Hematopoietic multipotent progenitor cell (in vitro differentiated cells): ENCODE data around the gene PPP2R5E. TPM values are rescaled to one million over a fixed set of nuclear protein-coding genes. Genes with fewer than 3 reads are reported as not detected.
A peak's percentile ranks its signal among the peaks of the same experiment; 100 is the strongest.

Experiments
- DNase-seq, 3 donors: peaks; one replicate each; pipeline ENCODE4 v3.0.0-alpha.2; 2011 to 2015; ENCODE audit warnings: low read depth in 2 of 3, low spot score in 2 of 3
- total RNA-seq: library from RNA; depleted of rRNA; stranded (reverse); fragments of >200 nt; gene quantifications from one replicate; pipeline ENCODE4 v1.2.3, GENCODE V29; 2012

PPP2R5E gene
- total RNA-seq, 1 donor: 6.7 TPM

DNA sequence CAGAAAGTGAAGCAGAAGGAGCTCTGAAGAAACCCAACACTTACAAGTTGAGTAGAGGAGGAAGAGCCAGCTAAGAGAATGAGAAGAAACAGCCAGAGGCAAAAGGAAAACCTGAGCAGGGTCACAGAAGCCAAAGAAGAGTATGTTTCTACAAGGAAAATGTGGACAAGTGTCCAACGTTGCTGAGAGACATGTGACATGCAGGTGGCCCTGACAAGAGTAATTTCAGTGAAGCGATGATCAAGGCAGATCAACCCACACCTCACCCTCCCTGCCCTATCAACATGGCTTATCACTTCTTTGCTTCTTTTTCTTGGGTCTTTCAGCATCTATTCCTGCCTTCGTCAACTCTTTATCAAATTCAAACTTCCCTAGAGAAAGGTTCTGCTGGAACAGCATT, 68.3 kb downstream of the PPP2R5E start:
- no peak for DNase-seq

DNA sequence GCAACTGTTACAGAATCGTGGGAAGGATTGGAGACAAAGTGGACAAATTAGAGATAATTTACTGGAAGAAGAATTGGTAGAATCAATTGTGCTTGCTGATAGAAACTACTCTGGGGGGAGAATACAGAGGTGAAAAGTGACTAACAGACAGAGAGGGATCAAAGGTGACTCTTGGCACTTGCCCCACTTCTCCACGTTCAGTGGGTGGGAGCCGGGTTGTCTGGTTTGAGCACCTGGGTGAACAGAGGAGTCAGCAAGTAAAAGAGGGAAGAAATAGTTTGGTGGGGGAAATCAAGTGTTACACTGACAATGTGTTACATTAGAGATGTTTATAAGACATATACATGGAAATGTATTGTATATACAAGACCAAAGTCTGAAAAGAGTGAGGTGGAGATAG, 69.1 kb downstream of the PPP2R5E start:
- no peak for DNase-seq

DNA sequence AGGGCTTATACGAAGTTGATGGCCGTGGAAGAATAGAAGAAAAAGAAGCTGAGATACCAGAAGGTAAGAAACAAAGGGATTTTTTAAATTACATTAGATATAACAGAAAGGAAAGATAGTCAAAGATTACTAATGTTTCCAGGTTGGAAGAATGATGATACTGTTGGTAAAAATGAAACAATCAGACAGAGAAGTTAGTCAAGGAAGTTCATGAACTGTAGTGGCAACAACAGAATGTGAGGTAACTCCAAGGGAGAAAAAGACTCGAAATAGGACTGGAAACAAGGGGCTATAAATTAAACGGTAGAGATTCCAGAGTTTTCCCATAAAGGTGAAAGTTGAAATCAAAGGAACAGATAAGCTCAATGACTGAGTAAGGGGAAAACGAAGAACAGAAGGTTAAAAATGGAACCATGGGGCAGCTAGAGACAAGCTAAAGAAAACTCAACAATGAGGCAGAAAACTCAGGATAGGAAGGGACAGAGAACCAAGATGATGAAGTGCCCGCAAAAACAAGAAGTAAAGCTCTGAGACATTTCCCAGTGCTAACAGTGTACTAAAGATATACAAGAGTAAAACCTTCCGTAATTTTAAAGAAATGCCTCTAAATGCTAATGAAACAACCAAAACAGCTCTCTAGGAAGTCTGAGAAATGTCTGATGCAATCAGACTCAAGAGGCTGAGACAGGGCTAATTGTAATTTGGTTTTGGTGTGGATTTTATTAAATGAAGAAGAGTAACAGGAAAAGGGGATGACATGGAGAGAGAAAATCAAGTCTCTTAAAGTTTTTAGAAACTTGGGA, 70.0 kb downstream of the PPP2R5E start:
- no peak for DNase-seq

DNA sequence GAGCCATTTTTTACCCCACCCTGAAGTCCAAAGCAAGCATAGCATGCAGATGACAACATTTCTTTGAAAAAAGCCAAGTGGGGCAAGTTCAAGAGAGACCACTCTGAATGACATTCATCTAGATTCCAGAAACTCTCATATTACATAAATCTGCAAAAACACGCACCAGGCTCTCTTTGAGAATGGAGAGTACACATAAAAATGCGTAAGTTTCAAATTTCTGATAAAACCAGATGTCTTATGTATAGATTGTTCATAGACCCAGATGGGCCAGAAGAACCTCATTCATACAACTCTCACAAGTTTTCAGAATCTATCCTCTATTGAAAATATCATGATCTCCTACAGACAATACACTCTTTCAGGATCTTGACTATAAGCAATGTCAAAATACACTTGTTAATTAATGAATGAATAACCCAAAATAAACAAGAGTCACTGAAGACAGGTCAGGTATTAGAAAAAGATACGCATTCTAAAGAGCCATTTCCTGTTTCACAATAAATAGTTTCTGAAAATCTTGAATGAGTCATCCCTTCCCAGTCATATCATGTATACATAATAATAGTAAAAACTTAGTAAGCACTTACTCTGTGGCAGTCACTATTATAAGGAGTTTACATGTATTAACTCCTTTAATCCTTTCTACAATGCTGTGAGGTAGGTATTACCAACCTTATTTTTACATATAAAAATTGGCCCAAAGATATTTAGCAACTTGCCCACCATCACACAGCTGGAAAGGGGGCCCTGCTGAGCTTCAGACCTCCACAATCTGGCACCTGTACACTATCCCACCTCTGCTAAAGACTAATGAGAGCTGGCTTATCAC, 72.0 kb downstream of the PPP2R5E start:
- DNase-seq: peak in 2 of 3 donors; percentile 12 to 24

DNA sequence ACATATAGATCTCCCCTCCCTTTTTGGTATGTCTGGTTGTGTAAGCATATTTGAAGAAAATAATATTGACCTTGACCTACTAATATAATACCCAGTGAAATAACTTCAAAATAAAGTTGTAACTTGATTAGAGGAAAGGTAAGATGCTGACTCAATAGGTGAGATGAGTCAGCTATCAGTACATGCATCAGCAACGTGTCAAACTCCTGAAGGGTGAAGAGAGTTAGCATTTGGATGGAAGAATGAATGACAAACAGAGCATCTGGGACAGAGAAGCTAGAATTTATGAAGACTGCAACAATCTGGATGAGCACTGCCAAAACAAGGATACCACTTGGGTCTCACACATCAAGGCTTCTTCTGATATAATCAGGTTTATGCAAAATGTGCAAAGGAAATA, 74.9 kb downstream of the PPP2R5E start:
- no peak for DNase-seq

DNA sequence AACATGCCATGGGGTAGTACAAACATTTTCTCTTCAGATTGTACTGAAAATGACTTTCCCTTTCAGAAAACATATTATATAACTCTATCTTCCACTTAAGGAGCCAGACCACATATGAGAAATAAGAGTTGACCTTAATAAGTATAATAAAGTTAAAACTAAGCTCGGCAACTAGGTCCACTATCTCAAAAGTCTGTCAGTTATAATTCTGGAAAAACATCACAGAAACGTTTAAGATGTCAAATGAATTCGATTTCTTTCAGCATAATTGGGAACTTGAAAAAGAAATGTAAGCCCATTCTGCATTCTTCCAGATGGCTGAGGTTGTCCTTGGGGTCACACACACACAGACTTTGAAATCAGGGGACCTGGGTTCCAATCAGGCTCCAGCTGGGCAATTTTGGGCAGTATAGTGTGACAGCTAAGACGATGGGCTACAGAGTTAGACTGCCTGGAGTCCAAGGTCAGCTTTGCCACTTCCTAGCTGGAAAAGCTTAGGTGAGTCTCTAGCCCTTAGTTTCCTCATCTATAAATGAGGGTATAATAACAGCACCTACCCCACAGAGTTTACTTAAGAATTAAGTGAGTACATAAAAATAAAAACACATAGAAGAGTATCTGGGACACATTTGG, 75.6 kb downstream of the PPP2R5E start:
- DNase-seq: no peak

DNA sequence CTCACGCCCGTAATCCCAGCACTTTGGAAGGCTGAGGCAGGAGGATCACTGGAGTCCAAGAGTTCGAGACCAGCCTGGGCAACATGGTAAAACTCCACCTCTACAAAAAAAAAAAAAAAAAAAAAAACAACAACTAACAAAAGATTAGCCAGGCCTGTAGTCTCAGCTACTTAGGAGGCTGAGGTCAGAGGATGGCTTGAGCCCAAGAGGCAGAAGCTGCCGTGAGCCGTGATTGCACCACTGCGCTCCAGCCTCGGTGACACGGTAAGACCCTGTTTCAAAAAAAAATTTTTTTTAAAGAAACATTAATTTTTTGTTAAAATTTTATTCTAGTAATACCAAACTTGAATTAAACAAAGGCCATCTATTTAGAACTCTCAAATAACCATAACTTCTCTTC, 77.8 kb downstream of the PPP2R5E start:
- DNase-seq: no peak

DNA sequence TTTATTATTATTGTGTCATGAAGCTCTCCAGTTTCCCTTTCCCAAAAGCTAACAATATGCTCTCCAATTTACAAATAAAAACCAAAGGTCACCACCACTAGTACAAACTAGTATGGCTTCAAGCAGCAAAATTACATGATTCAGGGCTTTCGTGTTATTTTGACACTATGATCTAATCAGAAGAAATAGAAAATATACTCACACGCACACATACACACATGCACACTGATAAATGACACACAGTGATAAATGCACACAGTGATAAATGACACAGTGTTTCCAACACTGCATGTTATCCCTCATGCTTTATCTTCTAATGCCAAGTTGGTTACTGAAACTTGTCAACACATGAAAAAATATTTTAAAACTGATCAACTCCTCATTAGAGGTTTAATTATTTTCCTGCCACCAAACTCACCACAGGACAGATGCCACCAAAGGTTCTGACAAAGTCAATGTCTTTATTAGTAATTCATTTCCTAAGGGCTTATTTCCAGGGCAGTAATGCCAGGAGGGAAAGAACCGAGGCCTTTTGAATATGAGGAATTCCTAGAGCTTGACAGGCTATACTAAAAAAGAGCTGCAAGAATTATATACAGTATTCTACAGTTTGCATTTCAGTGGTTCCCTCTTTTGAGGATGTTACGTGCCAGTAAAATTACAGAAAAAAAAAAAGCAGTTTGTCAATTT, 82.4 kb downstream of the PPP2R5E start:
- DNase-seq: no peak

DNA sequence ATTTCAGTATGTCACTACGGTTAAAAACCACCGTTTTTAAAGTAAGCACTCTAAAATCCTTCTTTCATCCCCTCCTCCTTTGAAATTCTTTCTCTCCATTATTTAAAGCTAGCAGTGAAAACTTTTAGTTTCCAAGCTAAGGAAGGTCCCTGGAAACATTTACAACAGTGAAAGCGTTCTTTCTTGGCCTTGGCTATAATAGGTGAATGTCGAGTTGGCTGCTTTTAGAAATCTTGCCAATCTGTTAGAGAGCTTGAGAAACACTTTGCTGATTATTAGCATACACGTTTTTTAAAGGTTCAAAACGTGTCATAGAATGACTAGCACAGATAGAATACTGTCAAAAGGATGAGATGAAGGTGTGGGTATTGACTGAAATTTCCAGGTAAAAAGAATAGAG, 83.4 kb downstream of the PPP2R5E start:
- no peak for DNase-seq

DNA sequence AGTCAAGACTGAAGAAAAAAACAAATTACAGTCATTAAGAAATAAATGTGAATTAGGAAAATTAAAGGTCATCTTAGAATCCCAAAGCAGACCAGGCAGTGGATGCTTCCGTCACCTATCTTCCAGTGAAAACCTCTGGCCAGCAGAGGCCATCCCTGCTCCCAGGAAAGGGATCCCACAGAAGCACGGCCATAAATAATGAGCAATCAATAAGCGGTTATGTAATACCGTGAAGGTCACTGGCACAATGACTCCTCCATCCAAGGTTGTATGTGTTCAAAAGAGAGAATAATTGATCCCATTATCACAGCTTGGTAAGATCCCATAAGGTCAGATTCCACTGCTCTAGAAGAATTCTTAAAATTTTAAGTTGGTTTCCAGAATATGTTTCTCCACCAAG, 85.7 kb downstream of the PPP2R5E start:
- no peak for DNase-seq

DNA sequence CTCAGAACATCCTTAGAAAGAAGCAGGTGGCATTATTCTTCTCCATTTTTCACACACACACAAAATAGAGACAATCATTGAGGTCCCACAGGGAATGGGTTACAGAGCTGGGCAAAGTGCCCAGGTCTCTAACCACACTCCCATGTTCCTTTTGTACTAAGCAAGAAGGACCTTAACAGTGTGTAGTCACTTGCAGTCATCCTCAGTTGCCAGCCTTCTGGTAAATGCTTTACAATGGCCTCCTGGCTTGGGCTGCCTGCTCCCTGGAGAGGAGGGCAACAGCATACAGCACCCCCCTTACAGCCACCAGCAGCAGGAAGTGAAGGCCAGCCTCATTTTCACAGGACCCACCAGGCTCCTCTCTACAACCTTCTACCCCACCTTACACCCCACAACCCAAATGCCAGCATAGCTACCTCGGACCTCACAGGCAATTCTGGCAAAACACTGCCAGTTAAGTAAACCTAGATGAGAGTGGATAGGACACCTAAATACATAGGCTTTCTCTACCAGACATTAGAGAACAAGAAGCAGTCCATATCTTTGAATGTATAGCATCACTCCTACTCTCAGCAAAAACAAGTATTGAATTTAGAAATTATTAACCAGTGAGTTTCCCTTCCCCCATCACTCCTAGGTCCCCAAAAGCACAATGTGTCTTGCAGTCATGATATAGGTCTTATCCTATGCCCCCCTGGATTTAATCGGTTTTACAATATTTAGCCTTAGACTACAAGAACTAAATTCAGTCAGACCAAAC, 88.1 kb downstream of the PPP2R5E start:
- peak in 2 of 3 donors; percentile 28 to 36 for DNase-seq

DNA sequence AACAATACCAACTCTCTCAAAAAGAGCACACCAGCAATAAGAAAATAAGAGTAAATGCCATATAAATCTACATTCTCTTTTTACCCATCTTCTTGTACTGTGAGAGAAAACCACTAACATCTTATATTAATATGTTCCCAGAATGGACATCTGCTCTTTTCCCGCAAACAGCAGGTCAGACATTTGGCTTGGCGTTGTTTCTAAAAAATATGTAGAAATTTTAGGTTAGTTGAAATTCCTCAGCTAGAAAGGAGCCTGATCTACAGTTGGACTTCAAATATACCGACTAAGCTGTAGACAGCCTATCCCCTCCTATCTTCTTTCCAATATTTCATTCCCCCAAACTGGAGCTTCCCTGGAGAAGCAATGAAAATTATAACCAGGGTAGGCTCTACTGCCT, 88.7 kb downstream of the PPP2R5E start:
- DNase-seq: no peak

DNA sequence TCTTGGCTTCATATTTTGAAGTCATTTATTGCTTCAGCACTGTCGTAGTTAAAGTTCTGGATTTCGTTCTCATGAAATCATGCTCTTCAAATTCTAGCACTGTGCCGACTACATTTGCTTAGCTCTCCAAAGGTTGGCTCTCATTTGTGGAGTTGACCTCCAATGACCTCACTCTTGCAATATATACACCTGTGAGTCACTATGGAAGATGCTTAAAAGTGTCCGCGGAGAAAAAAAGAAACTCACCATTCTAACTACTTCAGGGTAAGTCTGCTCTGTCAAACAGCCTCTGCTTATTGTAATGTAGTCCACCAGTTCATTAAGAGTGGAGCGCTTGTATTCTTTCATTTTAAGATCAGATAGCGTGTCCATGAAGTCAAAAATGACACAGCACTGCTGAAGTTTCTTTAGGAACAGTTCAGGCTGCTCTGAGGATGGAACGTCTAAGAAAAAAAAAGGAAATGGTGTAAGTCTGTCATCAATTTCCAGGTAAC, 89.7 kb downstream of the PPP2R5E start:
- DNase-seq: no peak

DNA sequence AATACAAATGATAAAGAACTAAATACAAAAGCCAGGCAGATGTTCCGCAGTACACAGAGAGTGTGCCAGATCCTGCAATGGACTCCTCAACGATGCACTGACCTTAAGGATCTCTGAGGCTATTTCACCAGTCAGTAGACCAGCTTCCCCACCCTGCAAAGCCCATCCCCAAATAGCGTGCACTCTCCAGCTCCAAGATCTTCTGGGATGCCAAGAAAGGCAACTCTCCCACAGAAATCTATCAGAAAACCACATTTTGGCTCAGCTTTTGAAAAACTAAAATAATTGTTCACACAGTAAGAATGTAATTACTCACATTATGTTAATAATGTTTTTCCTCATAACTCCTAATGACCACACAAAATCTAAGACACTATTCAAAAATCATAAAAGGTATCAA, 90.4 kb downstream of the PPP2R5E start:
- no peak for DNase-seq

DNA sequence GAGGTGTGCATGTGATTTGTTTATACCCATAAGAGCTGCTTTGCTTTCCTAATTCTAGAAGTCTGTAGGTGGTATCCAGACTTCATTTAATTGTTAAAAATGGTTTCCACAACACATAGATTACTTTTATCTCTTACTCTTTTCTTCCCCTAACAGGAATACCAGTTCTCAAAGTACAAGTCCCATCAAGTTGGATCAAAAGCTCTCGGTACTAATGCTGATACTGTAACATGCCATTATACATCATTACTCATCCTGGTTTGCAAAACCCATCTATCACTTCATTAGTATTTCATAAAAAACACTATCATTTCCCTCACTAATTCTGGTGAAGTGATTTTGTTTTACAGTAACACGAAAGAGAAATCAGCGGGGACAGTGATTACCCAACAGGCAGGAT, 94.3 kb downstream of the PPP2R5E start:
- no peak for DNase-seq

DNA sequence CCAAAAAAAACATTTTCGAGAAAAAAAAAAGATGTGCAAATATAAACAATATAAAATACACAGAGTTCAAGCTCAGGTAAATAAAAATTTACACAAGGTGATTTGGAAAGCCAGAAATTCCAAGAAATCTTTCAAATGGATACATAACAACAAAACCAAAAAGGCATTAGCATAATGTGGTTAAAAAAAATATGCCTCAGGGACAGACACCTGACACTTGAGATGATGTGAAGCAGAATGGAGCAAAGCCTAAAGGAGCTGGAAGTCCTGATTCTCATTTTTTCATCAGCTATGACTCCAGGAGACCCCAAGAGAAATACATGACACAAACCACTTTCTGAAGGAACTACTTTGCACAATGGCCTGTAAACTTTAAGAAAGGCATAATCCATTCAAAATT, 98.6 kb downstream of the PPP2R5E start:
- DNase-seq: no peak

DNA sequence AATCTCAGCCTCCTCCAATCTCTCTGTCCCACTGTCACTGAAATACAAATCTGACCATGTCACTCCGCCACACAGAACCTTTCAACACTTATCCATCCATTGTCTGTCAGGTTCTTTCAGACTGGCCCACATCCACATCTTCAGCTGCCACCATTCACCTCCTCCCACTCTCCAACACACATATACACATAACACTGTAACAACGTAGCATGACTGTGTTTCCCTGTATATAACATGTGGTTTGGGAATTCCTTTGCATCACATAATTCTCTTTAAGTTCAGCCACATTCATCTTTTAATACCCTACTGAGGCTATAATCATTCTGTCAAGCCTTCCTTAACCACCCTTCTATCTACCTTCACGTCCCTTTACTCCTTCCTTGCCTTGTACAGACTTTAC, 99.2 kb downstream of the PPP2R5E start:
- DNase-seq: no peak

DNA sequence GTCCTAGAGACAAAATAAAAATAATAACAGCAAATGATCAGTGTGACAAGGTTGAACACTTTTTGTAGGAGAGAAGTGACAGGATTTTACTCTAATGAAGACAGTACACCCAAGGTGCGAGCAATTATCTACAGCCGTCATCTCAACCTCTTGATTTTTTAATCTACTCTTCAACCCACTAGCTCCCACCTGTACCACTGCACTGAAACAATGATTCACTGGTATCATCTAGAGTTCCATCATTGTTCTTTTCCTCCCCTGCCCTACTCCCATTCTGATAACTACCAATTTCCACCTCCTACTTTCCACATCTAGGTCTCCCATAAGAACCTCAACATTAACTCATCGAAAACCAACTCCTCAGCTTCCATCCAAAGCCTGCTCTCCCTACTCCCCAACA, 99.8 kb downstream of the PPP2R5E start:
- DNase-seq: no peak

DNA sequence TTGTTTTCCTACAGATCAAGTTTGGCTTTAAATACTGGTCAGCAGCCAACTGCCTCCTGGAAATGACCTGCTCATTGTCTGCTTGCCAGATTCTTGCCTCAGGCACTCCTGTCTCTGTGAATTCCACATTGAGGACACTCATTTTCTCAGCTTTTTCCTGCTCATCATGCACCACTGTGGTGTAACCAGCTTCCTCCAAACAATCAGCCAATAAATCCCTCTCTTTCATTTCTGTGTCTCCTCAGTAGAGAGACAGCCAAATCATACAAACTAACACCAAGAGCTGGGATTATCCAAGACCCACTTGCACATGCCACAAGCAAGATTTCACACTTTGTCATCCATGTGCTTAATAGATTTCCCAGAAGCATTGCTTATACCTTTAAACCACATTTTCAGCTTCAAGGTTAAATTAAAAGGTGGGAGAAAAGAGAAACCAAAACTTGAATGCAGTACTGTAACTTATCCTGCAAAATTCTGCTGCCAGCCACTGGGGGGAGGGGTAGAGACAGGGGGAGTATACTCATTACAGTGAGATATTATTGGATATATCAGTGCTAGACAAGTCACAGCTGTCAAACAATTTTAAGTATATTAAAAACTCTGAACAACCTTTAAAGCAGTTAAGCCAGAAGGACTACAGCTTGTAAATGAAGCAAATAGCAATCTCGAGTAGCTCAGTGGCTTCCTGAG, 105.0 kb downstream of the PPP2R5E start:
- peak in 2 of 3 donors; percentile 47 to 59 for DNase-seq
